Measurements from ENCODE around the gene ZNF441.
A peak's percentile ranks its signal among the peaks of the same experiment; 100 is the strongest.
"Not testable (repeated sequence)": the region's sequence is repeated elsewhere in the genome, so short reads cannot be mapped to it uniquely, and the experiment has no call there.

ZNF441 gene

DNA sequence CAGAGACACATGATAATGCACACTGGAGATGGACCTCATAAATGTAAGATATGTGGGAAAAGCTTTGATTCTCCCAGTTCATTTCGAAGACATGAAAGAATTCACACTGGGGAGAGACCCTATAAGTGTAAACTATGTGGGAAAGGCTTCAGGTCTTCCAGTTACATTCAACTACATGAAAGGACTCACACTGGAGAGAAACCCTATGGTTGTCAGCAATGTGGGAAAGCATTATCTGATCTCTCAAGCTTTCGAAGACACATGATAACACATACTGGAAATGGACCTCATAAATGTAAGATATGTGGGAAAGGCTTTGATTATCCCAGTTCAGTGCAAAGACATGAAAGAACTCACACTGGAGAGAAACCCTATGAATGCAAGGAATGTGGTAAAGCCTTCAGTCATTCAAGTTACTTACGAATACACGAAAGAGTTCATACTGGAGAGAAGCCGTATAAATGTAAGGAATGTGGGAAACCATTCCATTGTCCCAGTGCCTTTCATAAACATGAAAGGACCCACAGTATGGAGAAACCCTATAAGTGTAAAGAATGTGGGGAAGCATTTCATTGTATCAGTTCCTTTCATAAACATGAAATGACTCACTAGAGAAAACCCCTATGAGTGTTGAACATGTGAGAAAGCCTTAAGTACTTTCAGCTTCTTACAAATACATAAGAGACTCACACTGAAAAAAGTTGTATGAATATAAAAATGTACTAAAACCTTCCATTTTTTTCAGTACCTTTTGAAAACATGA is 14.7 kb downstream of the ZNF441 start:
- no peak for DNase-seq

DNA sequence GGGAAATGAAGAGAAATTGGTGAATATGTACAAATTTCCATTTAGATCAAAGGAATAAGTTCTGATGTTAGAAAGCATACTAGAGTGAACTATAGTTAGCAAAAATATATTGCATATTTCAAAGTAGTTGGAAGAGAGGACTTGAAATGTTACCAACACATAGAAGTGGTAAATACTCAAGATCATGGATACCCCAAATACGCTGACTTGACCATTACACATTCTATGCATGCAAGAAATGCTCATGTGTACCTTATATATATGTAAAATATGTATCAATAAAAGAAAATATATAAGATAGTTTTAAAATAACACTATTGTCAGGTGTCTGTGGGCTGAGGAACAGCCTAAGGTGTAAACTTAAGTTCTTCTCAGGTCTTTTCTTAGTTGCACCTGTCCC is 17.0 kb downstream of the ZNF441 start:
- no peak for DNase-seq

DNA sequence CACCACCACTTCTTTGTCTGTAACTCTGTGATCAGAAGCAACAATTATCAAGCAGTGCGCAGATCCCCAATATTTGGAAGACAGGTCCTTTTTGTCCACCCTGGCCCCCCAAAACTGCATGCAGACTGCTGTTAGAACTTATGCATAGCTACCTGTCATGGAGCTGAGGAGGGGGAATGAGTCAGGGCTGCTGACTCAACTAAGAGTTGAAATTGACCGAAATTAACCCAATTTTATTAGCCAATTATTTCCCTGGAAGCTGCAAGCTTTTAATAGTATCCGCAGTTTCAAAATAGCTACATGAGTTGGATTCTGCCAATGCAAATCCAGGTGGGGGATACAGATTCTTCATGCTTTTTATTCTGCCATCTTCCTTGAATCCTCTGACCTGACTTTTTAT is 17.6 kb downstream of the ZNF441 start:
- DNase-seq = no peak

DNA sequence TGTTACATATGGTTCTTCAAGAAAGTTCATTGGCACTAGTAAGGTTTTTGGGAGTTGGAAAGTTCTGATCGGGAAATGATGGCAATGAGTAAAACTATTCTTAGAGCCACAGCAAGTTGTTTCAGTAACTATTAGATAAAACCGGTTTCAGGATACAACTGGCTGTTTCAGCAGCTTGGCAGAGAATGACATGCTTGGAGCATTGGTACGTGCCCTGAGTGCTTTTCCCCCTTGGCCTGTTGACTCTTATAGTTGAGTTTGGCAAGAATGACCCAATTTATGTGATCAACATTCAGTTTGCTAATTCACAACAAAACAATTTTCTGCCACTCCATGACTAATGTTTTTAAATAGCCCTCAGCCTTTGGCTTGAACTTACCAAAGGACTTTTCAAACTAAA is 20.7 kb downstream of the ZNF441 start:
- DNase-seq = no peak

DNA sequence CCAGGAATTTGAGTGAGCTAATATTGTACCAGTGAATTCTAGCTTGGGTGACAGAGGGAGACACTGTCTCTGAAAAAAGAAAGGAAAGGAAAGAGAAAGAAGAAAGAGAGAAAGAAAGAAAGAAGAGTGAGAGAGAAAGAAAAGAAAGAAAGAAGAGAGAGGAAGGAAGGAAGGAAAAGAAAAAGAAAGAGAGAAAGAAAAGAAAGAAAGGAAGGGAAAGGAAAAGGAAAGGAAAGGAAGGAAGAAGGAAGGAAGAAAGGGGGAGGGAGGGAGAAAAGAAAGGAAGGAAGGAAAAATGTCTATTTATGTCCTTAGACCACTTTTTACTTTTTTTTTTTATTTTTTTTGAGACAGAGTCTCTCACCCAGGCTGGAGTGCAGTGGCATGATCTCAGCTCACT is 26.1 kb downstream of the ZNF441 start:
- DNase-seq = no peak

DNA sequence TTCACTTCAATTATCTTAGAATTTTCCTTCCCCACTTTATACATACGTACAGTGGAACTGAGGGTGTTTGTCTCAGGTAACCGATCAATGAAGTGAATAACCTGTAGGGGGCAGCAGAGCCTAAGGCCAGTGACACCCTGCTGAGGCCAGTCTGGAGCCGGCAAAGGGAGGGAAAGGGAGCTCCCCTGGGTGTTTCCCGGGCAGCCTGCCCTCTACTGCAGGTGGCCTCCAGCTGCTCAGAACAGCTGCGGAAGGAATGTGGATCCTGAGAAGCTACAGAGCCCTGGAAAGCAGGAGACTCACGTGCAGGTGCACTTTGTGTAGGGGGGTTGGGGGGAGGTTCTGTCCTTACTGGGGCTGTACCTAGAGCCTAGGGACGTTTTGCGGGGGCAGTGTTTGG is 30.7 kb downstream of the ZNF441 start:
- peak; percentile 83 for DNase-seq

DNA sequence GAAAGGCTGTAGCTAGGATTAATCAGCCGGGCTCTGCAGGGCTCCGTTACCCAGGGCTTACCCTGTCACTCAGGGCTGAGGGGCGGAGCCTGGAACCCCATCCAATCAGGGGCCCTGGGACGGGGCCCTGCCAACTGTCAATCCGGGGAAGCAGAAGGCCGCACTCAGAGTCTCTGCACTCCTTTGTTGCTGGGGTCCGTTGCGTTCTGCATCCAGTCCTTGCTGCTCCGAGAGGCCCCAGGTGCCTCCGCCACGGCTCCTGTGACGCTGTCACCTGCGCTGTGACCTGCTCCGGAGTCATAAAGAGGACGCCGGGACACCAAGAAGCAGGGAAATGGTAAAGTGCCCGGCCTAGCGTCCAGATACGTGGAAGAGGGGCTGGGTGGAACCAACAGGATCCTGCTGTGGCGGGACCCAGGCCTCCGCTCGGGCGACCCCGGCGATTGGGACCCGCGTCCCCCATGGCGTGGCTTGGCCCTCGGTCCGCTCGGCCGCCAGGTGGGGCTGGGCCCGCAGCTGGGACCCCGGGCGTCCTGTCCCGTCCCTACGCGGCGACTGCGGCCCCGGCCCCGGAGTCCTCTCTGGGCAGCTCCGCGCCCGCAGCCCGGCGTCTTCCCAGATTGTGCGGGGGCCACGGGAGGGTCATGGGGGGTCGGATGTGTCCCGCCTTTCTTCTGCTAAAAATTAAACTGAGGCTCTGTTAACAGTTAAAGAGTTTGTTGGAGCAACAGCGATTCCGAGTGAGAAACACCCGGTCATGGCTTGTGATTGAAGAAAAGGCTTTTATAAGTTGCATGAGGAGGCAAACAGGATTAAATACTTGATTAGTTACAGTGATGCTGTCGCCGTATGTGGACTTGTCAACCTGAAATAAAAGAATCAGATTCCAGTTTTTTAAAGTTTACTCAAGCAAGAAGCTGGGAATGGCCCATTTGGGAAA is 31.9 kb downstream of the ZNF441 start, which contains the start of gene ZNF491:
ZNF491 (plus strand) TSS at position 133 of the 940 bp plus-strand sequence. CDS start 7,431 bp downstream, outside the sequence.
- DNase-seq = peak; percentile 95

DNA sequence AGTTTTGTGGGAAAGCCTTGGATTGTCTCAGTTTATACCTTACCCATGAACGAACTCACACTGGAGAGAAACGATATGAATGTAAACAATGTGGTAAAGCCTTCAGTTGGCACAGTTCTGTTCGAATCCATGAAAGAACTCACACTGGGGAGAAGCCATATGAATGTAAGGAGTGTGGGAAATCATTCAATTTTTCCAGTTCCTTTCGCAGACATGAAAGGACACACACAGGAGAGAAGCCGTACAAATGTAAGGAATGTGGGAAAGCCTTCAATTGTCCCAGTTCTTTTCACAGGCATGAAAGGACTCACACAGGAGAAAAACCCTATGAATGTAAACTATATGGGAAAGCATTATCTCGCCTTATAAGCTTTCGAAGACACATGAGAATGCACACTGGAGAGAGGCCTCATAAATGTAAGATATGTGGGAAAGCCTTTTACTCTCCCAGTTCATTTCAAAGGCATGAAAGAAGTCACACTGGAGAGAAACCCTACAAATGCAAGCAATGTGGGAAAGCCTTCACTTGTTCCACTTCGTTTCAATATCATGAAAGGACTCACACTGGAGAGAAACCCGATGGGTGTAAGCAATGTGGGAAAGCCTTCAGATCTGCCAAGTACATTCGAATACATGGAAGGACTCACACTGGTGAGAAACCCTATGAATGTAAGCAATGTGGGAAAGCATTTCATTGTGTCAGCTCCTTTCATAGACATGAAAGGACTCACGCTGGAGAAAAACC is 39.7 kb downstream of the ZNF441 start:
- no peak for DNase-seq

DNA sequence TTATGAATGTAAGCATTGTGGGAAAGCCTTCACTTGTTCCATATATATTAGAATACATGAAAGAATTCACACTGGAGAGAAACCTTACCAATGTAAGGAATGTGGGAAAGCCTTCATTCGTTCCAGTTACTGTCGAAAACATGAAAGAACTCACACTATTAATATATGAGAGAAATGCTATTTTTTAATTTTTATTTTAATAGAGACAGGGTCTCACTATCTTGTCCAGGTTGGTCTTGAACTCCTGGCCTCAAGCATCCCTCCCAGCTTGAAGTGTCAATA is 40.2 kb downstream of the ZNF441 start:
- no peak for DNase-seq

DNA sequence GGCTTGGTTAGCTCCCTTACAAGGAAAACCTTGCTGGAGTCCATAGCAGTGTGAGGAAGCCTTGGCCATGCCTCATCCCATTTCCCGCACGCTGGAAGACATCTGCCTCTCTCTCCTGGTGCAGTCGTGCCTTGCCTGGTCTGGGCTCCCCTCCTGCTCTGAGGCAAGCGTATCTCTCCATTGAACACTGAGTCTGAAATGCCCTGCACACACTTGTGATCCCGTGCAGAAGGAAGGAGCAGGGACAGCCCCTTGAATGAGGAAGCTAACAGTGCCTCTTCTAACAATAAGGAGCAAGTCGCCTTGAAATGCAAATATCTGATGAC is 46.9 kb downstream of the ZNF441 start:
- no peak for DNase-seq

DNA sequence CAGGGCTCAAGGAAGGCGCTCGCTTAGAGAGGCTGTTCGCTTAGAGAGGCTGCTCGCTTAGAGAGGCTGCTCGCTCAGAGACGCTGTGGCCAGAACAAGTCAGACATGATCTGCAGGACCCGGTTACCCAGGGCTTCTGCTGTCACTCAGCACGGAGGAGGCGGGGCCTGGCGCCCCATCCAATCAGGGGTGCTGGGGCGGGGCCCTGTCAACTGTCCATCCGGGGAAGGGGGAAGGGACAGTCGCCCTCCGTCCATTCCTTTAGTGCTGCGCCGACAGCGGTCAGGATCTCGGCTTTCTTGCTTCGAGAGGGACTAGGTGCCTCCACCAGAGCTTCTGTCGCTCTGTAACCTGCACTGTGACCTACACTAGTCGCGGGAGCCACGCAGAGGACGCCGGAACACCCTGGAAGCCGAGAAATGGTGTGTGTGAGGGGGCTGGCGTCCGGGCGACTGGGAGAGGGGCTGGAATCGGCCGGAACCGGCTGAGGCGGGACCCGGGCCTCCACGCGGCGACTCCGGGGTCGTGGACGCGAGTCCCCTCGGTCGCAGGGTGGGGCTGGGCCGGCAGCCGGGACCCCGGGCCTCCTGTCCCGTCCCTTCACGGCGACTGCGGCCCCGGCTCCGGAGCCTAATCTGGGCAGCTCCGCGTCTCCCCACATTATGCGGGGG is 47.4 kb downstream of the ZNF441 start, which contains the start of gene ZNF440:
ZNF440 (plus strand) TSS at position 245 of the 671 bp plus-strand sequence; CDS start at position 420, 175 bp downstream.
- peak; percentile 94 for DNase-seq

DNA sequence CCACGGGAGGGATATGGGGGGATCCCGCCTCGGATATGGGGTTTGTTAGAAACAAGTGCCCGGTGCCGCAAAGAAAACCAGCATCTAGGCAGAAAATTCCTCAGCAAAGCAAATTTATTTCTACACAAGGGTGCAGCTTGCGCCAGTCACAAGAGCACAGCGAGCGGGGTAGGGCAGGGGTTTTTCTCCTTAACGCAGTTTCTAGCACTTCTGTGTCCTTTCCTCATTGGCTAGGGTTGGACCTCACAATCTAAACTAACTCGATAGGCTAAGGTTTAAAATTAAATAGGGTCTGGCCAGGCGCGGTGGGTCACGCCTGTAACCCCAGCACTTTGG is 47.9 kb downstream of the ZNF441 start:
- no peak for DNase-seq

DNA sequence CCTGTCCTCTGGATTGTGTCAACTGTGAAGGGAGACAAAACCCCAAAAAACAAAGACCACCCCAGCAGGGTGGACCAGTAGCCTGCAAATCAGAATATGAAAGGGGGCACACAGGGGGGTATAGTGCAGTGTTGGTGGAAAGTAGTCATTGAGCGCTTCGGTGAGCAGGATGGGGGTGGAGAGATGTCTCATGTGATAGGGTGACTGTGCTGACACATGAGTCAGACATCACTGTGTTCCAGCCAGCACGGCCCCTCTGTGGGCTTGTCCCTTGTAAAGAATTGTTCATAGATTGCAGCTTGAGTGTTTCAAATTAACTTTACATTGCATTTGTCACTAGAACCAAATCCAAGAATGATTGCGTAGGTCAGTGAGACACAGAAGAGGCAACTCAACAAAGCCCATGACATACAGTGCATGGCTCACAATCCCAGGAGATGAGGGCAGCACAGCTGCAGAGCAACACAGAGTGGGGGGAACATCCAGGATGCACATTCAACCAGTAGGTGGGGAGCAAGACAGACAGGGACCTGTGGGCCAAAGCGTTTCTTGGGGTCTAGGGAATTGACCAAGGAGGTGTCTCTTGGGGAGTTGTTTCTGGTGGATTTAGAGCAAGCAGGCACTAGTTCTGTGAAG is 54.8 kb downstream of the ZNF441 start:
- no peak for DNase-seq

DNA sequence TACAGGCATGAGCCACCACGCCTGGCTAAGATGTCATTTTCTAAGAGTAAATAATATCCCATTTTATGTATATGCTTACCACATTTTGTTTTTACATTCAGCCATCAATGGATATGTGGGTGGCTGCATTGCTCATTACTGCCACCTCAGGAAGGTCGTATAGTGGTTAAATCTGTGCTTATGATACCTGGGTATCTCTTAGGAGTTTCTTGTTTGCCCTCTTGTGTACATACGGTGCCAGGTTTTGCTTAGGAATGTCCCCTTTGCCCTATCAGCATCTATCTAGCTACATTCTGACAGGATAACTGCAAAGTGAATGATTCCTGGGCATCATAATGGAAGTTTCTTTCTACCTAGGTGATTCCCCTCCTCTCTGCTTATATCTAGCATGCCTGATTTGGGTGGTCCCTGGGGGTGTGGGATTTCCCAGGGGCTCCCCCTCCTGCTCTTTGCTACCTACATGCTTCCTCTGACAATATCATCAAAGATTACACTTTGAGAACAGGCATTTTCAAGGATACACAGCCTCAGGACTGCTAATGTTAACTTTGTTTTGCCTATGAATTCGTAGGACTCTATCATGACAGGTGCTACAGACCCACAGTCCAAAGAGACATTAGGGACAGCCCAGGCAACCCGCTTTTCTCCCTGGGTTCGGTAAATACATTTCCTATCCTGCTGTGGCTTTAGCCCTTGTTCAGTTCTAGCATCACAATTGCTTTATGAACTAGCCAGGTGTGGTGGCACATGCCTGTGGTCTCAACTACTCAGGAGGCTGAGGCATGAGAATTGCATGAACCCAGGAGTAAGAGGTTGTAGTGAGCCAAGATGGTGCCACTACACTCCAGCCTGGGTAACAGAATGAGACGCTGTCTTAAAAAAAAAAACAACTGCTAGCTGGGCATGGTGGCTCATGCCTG is 62.4 kb downstream of the ZNF441 start:
- DNase-seq = not testable (repeated sequence)

DNA sequence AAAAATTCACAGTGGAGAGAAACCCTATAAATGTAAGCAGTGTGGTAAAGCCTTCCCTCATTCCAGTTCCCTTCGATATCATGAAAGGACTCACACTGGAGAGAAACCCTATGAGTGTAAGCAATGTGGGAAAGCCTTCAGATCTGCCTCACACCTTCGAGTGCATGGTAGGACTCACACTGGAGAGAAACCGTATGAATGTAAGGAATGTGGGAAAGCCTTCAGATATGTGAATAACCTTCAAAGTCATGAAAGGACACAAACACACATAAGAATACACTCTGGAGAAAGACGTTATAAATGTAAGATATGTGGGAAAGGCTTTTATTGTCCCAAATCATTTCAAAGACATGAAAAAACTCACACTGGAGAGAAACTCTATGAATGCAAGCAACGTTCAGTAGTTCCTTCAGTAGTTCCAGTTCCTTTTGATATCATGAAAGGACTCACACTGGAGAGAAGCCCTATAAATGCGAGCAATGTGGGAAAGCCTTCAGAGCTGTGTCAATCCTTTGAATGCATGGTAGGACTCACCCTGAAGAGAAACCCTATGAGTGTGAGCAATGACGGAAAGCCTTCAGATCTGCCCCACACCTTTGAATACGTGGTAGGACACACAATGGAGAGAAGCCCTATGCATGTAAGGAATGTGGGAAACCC is 65.6 kb downstream of the ZNF441 start:
- DNase-seq = no peak

DNA sequence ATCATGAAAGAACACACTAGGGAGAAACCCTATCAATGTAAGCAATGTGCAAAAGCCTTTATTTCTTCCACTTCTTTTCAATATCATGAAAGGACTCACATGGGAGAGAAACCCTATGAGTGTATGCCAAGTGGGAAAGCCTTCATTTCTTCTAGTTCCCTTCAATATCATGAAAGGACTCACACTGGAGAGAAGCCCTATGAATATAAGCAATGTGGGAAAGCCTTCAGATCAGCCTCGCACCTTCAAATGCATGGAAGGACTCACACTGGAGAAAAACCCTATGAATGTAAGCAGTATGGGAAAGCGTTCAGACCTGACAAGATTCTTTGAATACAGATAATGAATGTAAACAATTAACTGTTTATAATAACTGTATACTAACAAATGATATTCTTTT is 66.7 kb downstream of the ZNF441 start:
- no peak for DNase-seq
